Heart left ventricle (tissue), 16 donors: ENCODE data around the gene MEG3. TPM values are rescaled to one million over a fixed set of nuclear protein-coding genes. Genes with fewer than 3 reads are reported as not detected.

Experiments used
- ATAC-seq, 4 donors: fragments of 200-7000 bp; cut with Tn5 transposase; one replicate each; pipeline ENCODE4 v1.9.1; 2020 to 2022; ENCODE audit warnings: moderate library complexity in 4 of 4, mild to moderate bottlenecking in 3 of 4, moderate number of reproducible peaks in 1 of 4
- DNase-seq, 5 donors: peaks; one replicate each; pipeline ENCODE4 v3.0.0-alpha.2; 2020
- H3K27ac ChIP-seq, 12 donors: fragments of 200-600 bp; sonication (generic) in 4 of 12; one replicate each; pipeline versions ENCODE4 v1.5.0 to v1.8.0; 2016 to 2022; ENCODE audit warnings: mild to moderate bottlenecking in 2 of 12
- H3K27me3 ChIP-seq, 9 donors: fragments of 200-600 bp; sonication (generic) in 2 of 9; one replicate each; pipeline versions ENCODE4 v1.5.1 to v1.8.0; 2016 to 2022; ENCODE audit warnings: mild to moderate bottlenecking in 3 of 9
- H3K36me3 ChIP-seq, 9 donors: fragments of 200-600 bp; sonication (generic) in 2 of 9; one replicate each; pipeline versions ENCODE4 v1.5.0 to v1.8.0; 2018 to 2022; ENCODE audit warnings: mild to moderate bottlenecking in 2 of 9
- H3K4me1 ChIP-seq, 12 donors: fragments of 200-600 bp; sonication (generic) in 4 of 12; one replicate each; pipeline versions ENCODE4 v1.5.0 to v1.8.0; 2016 to 2022; ENCODE audit warnings: mild to moderate bottlenecking in 3 of 12
- H3K4me3 ChIP-seq, 12 donors: fragments of 200-600 bp; sonication (generic) in 4 of 12; one replicate each; pipeline versions ENCODE4 v1.5.0 to v1.8.0; 2017 to 2022; ENCODE audit warnings: mild to moderate bottlenecking in 9 of 12, moderate library complexity in 4 of 12
- H3K9me3 ChIP-seq, 12 donors: fragments of 200-600 bp; sonication (generic) in 4 of 12; one replicate each; pipeline versions ENCODE4 v1.5.0 to v1.8.0; 2016 to 2022; ENCODE audit warnings: mild to moderate bottlenecking in 1 of 12
- CTCF ChIP-seq, 12 donors: fragments of 200-600 bp; sonication (generic) in 4 of 12; IDR thresholded peaks; one replicate each; pipeline versions ENCODE4 v1.5.0 to v1.8.0; 2018 to 2022; ENCODE audit warnings: antibody characterized with exemption in 12 of 12, mild to moderate bottlenecking in 5 of 12
- POLR2A ChIP-seq, 2 donors: fragments of 450-650 bp; IDR thresholded peaks; one replicate each; pipeline ENCODE4 v1.6.1; 2017; ENCODE audit warnings: antibody characterized with exemption in 2 of 2, mild to moderate bottlenecking in 2 of 2, moderate library complexity in 2 of 2
- WGBS, 4 donors: extraction: QIAGEN DNeasy Blood & Tissue Kit in 2 of 4; methylation state at CpG; one replicate each; pipeline versions ENCODE4 v1.1.5 to v1.1.7; 2013 to 2018; 5-methylcytosine and 5-hydroxymethylcytosine counted together
- intact Hi-C, 10 donors: fragments of 100-400 bp; cut with DNase I; formaldehyde crosslinking; loops; one replicate each; pipeline versions ENCODE4 v1.11.1 to v1.14.2; 2022
- polyA plus RNA-seq, 2 donors: library from polyadenylated mRNA; stranded (reverse); fragments of 200-250 nt; gene quantifications; one replicate each; pipeline ENCODE4 v1.2.3, GENCODE V29; 2013
- total RNA-seq, 9 donors: library from RNA; depleted of rRNA in 2 of 9; stranded (reverse); fragments of >200 nt in 2 of 9; fragmentation: NEBNext Ultra II Directional in 3 of 9; extraction: Animal tissue kit (Norgen Biotek cat#: 25700) in 3 of 9; gene quantifications; one replicate each; pipeline versions ENCODE4 v1.1.0 to v1.2.4, GENCODE V29; 2016 to 2023
- donor health status: ischemic (EF 13 %, LVEDD 7.1; RV severe dilation, severe dysfunction).
- donor health status: healthy with polysubstance abuse.
- donor health status: DM: no; HTN: yes; CAD: no.
- donor health status: DM: no; HTN: no; CAD: no.
- donor health status: ischemic (EF 25% LVEDD 6.9; RV normal size, moderate dysfunction).
- donor health status: ischemic (EF 25% LVEDD 5.7; RV mildly dilated, moderate dysfunction).
- donor health status: healthy.
- donor health status: DM: yes; HTN: yes; CAD: no.
- donor health status: ischemic (EF 35%, LVEDD 5.7; RV mildly dilated, moderate dysfunction).
- donor health status: nonischemic (EF 11% LVEDD 7.7; RV severe dilation, severe dysfunction).
- donor health status: DM: yes; HTN: yes; CAD: no.
- donor health status: PGD.
- donor health status: ischemic (EF 29% LVEDD 5.4; RV normal size, mild dysfunction).
- donor health status: nonischemic (EF 23%, LVEDD 6.1; RV moderate dilation, normal function).

Gene MEG3
- total and polyA plus RNA-seq, 11 donors, result 3.6 to 37.7 (median 9.9) TPM

DNA sequence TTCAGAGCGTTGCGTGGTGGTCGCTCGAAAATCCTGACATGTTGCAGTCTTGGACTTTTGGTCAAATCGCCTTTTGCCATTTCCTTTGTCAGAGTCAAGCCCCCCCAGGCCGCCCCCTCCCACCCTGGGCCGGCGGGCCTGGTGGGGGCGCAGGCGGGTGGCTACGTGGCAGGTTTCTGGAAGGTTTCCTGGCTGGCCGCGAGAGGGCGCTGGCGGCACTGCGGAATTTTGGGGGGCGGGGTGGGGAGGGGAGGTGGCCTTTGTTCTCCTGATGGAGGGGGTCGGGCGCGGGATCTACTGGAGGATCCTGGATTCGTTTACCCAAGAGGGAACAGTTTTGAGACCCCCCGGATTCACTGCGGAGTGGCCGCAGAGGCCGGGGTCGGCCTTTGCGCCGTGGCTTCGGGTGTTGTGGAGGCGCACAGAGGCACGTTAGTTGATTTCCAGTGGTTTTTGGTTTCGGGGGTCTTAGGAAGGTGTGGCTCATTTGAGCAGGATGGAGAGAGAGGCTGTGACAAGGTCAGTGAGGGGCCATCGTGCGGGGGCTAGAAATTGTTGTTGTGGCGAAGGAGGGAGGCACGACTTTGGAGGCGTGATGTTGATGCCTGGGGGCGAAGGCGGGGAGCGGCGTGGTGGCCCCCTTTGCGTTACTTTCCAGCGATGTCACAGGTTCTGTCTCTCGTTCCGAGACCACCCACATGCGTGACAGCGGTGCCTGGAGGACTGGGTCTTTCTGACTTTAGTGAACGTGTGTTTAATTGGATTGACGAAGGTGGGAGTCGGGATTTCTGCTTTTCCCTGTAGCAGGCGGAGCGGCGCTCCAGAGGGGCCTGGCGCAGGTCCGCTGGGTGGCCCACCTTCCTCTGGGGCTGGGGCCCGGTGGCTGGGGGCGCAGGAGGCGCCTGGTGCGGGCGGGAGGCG, 1.4 kb downstream of the MEG3 start:
- Histone ChIP-seq H3K36me3 (no peaks in the 10 kb centered on the region), H3K4me3 (peak overlapping the region in 11 of 12 donors; percentile 10 to 60 (median 42)), H3K27me3 (peaks cover 9 to 70% (median 42%) of the 10 kb centered on the region in 9 donors), H3K9me3 (peaks cover 0 to 7% (median 0%) of the 10 kb centered on the region in 12 donors), H3K4me1 (no peaks in the 10 kb centered on the region), H3K27ac (peak overlapping the region in 2 of 12 donors; percentile 57 to 67)
- intact Hi-C loops, result loop anchor here in 2 of 10 donors (10.0 kb wide), 1 partner anchor 153 kb away; no protein-coding TSS in a partner anchor
- DNase-seq (no peak), ATAC-seq (no peak)
- 54 to 67% (median 59%) methylated on average over 60 to 61 of the region's 61 CpGs for WGBS, 4 donors
- TF ChIP-seq POLR2A (IDR thresholded peaks at IDR 0.05), result no peak
- peak in 9 of 12 donors; percentile 8 to 43 (median 24) for TF ChIP-seq CTCF (IDR thresholded peaks at IDR 0.05)

GRCh38 chr14:100828031-100828769, 2.3 kb downstream of the MEG3 start:
- peak in 3 of 4 donors; percentile 16 to 39 (median 33) for ATAC-seq
- TF ChIP-seq POLR2A (IDR thresholded peaks at IDR 0.05) (no peak), CTCF (IDR thresholded peaks at IDR 0.05) (peak in 8 of 12 donors; percentile 12 to 35 (median 30))
- no peaks in the 10 kb centered on the region for H3K36me3 ChIP-seq
- no peak for DNase-seq
- intact Hi-C loops, result loop anchor here in 2 of 10 donors (10.0 kb wide), 1 partner anchor 153 kb away; no protein-coding TSS in a partner anchor
- peaks cover 0 to 7% (median 0%) of the 10 kb centered on the region in 12 donors for H3K9me3 ChIP-seq
- no peak overlapping the region for H3K27ac ChIP-seq
- H3K4me3 ChIP-seq, result peak overlapping the region in 9 of 12 donors; percentile 31 to 60 (median 46)
- peaks cover 9 to 77% (median 41%) of the 10 kb centered on the region in 9 donors for H3K27me3 ChIP-seq
- 44 to 66% (median 58%) methylated on average over 24 to 26 of the region's 26 CpGs for WGBS, 4 donors
- no peaks in the 10 kb centered on the region for H3K4me1 ChIP-seq

DNA sequence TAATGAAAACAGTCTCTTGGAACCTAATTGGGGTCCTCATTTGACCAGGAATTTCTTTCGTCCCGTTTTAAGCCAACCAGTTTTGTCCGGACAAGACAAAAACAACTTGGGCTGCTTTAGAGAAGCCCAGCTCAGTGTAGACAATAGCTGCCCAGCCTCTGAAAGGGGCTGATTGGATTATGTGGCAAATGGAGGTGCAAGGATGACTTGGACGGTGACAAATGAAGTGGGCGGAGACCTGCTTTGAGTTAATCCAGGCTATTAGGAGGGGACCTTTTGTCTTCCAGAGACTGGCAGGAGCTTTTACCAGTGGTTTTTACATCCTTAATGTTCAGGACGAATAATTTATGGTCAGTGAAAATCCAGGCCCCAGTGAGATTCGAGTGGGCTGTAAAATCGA, 4.8 kb downstream of the MEG3 start:
- intact Hi-C loops, result no loop called here
- Histone ChIP-seq H3K4me1 (no peaks in the 10 kb centered on the region), H3K27ac (no peak overlapping the region), H3K36me3 (no peaks in the 10 kb centered on the region), H3K27me3 (peaks cover 5 to 55% (median 22%) of the 10 kb centered on the region in 9 donors), H3K9me3 (peaks cover 0 to 7% (median 0%) of the 10 kb centered on the region in 12 donors), H3K4me3 (no peak overlapping the region)
- ATAC-seq (no peak), DNase-seq (no peak)
- whole genome bisulfite sequencing, 4 donors, result 76 to 81% (median 76%) methylated on average over 8 of the region's 8 CpGs
- TF ChIP-seq CTCF (IDR thresholded peaks at IDR 0.05) (no peak), POLR2A (IDR thresholded peaks at IDR 0.05) (no peak)
